Measurements from ENCODE around the gene SLC35G6. TPM values are rescaled to one million over a fixed set of nuclear protein-coding genes. Genes with fewer than 3 reads are reported as not detected.

SLC35G6 gene
- total RNA-seq, 2 donors from 2014 or later = not detected

- H3K4me3 Mint-ChIP-seq = no peak overlapping the region
- H3K36me3 Mint-ChIP-seq = peaks cover 26% of the 10 kb centered on the region
- DNase-seq (ENCODE audit: low spot score) (no peak), ATAC-seq (peak in 1 of 2 donors; percentile 46)
- no peaks in the 10 kb centered on the region for H3K9me3 Mint-ChIP-seq
- peaks cover 0 to 4% of the 10 kb centered on the region in 2 donors for H3K4me1 Mint-ChIP-seq (ENCODE audit: low read depth in 2 of 2)
- H3K27ac Mint-ChIP-seq = no peak overlapping the region
- no peaks in the 10 kb centered on the region for H3K27me3 Mint-ChIP-seq
These were observed 30.9 kb downstream of the SLC35G6 start for GRCh38 chr17:7512105-7512504.

DNA sequence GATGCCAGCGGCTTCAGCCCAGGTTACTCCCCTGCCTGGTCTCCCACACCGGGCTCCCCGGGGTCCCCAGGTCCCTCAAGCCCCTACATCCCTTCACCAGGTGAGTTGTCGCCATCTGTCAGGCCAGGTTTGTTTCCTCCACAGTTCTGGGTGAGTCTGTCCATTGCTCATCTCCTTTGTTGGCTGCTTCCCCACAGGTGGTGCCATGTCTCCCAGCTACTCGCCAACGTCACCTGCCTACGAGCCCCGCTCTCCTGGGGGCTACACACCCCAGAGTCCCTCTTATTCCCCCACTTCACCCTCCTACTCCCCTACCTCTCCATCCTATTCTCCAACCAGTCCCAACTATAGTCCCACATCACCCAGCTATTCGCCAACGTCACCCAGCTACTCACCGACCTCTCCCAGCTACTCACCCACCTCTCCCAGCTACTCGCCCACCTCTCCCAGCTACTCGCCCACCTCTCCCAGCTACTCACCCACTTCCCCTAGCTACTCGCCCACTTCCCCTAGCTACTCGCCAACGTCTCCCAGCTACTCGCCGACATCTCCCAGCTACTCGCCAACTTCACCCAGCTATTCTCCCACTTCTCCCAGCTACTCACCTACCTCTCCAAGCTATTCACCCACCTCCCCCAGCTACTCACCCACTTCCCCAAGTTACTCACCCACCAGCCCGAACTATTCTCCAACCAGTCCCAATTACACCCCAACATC lies 31.7 kb downstream of the SLC35G6 start:
- DNase-seq (ENCODE audit: low spot score) (no peak), ATAC-seq (peak in 1 of 2 donors; percentile 18)
- Mint-ChIP-seq H3K4me1 (ENCODE audit: low read depth in 2 of 2) (peaks cover 0 to 4% of the 10 kb centered on the region in 2 donors), H3K27ac (no peak overlapping the region), H3K36me3 (peaks cover 26% of the 10 kb centered on the region), H3K27me3 (no peaks in the 10 kb centered on the region), H3K9me3 (no peaks in the 10 kb centered on the region), H3K4me3 (no peak overlapping the region)

GRCh38 chr17:7513850-7514419 lies 32.7 kb downstream of the SLC35G6 start:
- Mint-ChIP-seq H3K4me1 (ENCODE audit: low read depth in 2 of 2) (peaks cover 0 to 4% of the 10 kb centered on the region in 2 donors), H3K9me3 (no peaks in the 10 kb centered on the region), H3K27ac (no peak overlapping the region), H3K4me3 (no peak overlapping the region), H3K27me3 (no peaks in the 10 kb centered on the region), H3K36me3 (peaks cover 18% of the 10 kb centered on the region)
- peak in 1 of 2 donors; percentile 4 for ATAC-seq
- no peak for DNase-seq (ENCODE audit: low spot score)

GRCh38 chr17:7515911-7516610 lies 34.8 kb downstream of the SLC35G6 start:
- Mint-ChIP-seq H3K4me3 (no peak overlapping the region), H3K9me3 (no peaks in the 10 kb centered on the region), H3K27ac (peak overlapping the region in 1 of 2 donors; percentile 72), H3K27me3 (no peaks in the 10 kb centered on the region), H3K36me3 (peaks cover 10% of the 10 kb centered on the region), H3K4me1 (ENCODE audit: low read depth in 2 of 2) (peaks cover 0 to 2% of the 10 kb centered on the region in 2 donors)
- ATAC-seq = no peak
- no peak for DNase-seq (ENCODE audit: low spot score)

DNA sequence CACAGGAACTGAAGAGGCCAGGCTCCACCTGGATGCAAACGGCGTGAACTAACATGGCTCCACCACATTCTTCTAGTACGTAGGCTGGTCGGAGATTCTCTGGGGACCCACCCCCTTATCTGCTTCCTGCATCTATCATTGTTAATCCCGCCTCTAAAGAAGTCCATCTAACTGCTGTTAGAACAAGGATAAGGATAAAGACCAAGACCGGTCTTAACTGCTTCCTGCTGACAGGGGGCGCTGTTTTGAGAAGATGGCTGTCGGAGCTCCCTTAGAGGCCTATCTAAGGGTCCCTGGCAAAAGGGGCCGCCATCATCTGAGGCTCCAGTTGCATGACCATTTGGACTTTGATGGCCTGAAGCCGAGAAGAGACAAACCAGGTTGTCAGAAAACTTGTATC lies 41.8 kb downstream of the SLC35G6 start:
- peak; percentile 67 for ATAC-seq
- Mint-ChIP-seq H3K36me3 (peaks cover 4% of the 10 kb centered on the region), H3K9me3 (no peaks in the 10 kb centered on the region), H3K27me3 (no peaks in the 10 kb centered on the region), H3K4me1 (ENCODE audit: low read depth in 2 of 2) (peaks cover 0 to 3% of the 10 kb centered on the region in 2 donors), H3K4me3 (no peak overlapping the region), H3K27ac (no peak overlapping the region)
- no peak for DNase-seq (ENCODE audit: low spot score)

- Mint-ChIP-seq H3K27ac (no peak overlapping the region), H3K36me3 (peaks cover 17% of the 10 kb centered on the region), H3K4me3 (no peak overlapping the region), H3K9me3 (peaks cover 4% of the 10 kb centered on the region), H3K4me1 (ENCODE audit: low read depth in 2 of 2) (no peaks in the 10 kb centered on the region), H3K27me3 (no peaks in the 10 kb centered on the region)
- DNase-seq (ENCODE audit: low spot score) (no peak), ATAC-seq (no peak)
These were observed 47.6 kb downstream of the SLC35G6 start for GRCh38 chr17:7528842-7529241.

GRCh38 chr17:7530023-7530900 lies 49.0 kb downstream of the SLC35G6 start:
- no peak for DNase-seq (ENCODE audit: low spot score)
- no peak for ATAC-seq
- peaks cover 17% of the 10 kb centered on the region for H3K36me3 Mint-ChIP-seq
- no peak overlapping the region for H3K4me3 Mint-ChIP-seq
- H3K9me3 Mint-ChIP-seq = peaks cover 4% of the 10 kb centered on the region
- no peaks in the 10 kb centered on the region for H3K27me3 Mint-ChIP-seq
- no peak overlapping the region for H3K27ac Mint-ChIP-seq
- H3K4me1 Mint-ChIP-seq (ENCODE audit: low read depth in 2 of 2) = no peaks in the 10 kb centered on the region

Other genes starting within 250 kb of the SLC35G6 start
- gene DVL2, start 246.9 kb upstream of the SLC35G6 start, total RNA-seq = 10 to 100 TPM; 35.1 to 61.6 TPM
- gene PHF23, start 242.0 kb upstream of the SLC35G6 start, total RNA-seq = 10 to 100 TPM; 40.1 to 55.2 TPM
- gene GABARAP, start 239.0 kb upstream of the SLC35G6 start, total RNA-seq = 100 to 1,000 TPM; 197 to 277 TPM
- 100 to 1,000 TPM; 145 to 165 TPM for gene CTDNEP1, start 229.7 kb upstream of the SLC35G6 start, total RNA-seq
- 10 to 100 TPM; 43.5 to 70.5 TPM for gene ELP5, start 229.2 kb upstream of the SLC35G6 start, total RNA-seq
- gene CLDN7, start 219.0 kb upstream of the SLC35G6 start, total RNA-seq = 1 to 10 TPM in 1 of 2 donors, under 1 TPM in 1; 0.73 to 1.1 TPM
- gene SLC2A4, start 199.7 kb upstream of the SLC35G6 start, total RNA-seq = under 1 TPM in 1 of 2 donors, not detected in 1; 0.50 TPM
- gene YBX2, start 186.8 kb upstream of the SLC35G6 start, total RNA-seq = not detected
- gene EIF5A, start 173.8 kb upstream of the SLC35G6 start, total RNA-seq = 1,000 to 10,000 TPM in 1 of 2 donors, 100 to 1,000 TPM in 1; 953 to 1,345 TPM
- 10 to 100 TPM; 58.1 to 87.0 TPM for gene GPS2, start 166.1 kb upstream of the SLC35G6 start, total RNA-seq
- gene NEURL4, start 152.1 kb upstream of the SLC35G6 start, total RNA-seq = 10 to 100 TPM; 37.6 to 76.7 TPM
- 100 to 1,000 TPM; 240 to 419 TPM for gene ACAP1, start 144.9 kb upstream of the SLC35G6 start, total RNA-seq
- gene KCTD11, start 129.3 kb upstream of the SLC35G6 start, total RNA-seq = 10 to 100 TPM in 1 of 2 donors, 1 to 10 TPM in 1; 6.7 to 13.0 TPM
- gene TMEM95, start 126.3 kb upstream of the SLC35G6 start, total RNA-seq = not detected
- gene TNK1, start 100.4 kb upstream of the SLC35G6 start, total RNA-seq = under 1 TPM in 1 of 2 donors, not detected in 1; 0.36 TPM
- 10 to 100 TPM; 32.2 to 48.4 TPM for gene PLSCR3, start 86.9 kb upstream of the SLC35G6 start, total RNA-seq
- gene TMEM256, start 77.3 kb upstream of the SLC35G6 start, total RNA-seq = 10 to 100 TPM; 40.1 to 51.1 TPM
- 1 to 10 TPM; 2.3 to 7.7 TPM for gene NLGN2, start 73.6 kb upstream of the SLC35G6 start, total RNA-seq
- not detected for gene SPEM1, start 61.1 kb upstream of the SLC35G6 start, total RNA-seq
- gene SPEM2, start 55.8 kb upstream of the SLC35G6 start, total RNA-seq = not detected
- gene SPEM3, start 52.6 kb upstream of the SLC35G6 start, total RNA-seq = not detected
- gene TMEM102, start 46.0 kb upstream of the SLC35G6 start, total RNA-seq = 10 to 100 TPM; 11.2 to 14.2 TPM
- gene FGF11, start 41.9 kb upstream of the SLC35G6 start, total RNA-seq = 1 to 10 TPM; 1.9 to 4.5 TPM
- 10 to 100 TPM; 10.4 to 13.7 TPM for gene CHRNB1, start 36.4 kb upstream of the SLC35G6 start, total RNA-seq
- 10 to 100 TPM; 19.7 to 26.1 TPM for gene ZBTB4, start 1.8 kb upstream of the SLC35G6 start, total RNA-seq
- 100 to 1,000 TPM; 212 to 283 TPM for gene POLR2A, start 2.9 kb downstream of the SLC35G6 start, total RNA-seq
- 10 to 100 TPM; 54.9 to 69.3 TPM for gene TNFSF12, start 67.6 kb downstream of the SLC35G6 start, total RNA-seq
- 1 to 10 TPM; 3.1 to 6.8 TPM for gene TNFSF13, start 77.3 kb downstream of the SLC35G6 start, total RNA-seq
- 10 to 100 TPM; 56.2 to 90.1 TPM for gene SENP3, start 80.5 kb downstream of the SLC35G6 start, total RNA-seq
- gene CD68, start 98.2 kb downstream of the SLC35G6 start, total RNA-seq = 10 to 100 TPM; 20.8 to 51.1 TPM
- gene MPDU1, start 102.4 kb downstream of the SLC35G6 start, total RNA-seq = 10 to 100 TPM; 82.7 to 95.5 TPM
- gene SOX15, start 108.6 kb downstream of the SLC35G6 start, total RNA-seq = under 1 TPM in 1 of 2 donors, not detected in 1; 0.26 TPM
- gene FXR2, start 133.5 kb downstream of the SLC35G6 start, total RNA-seq = 10 to 100 TPM; 42.7 to 56.6 TPM
- gene SAT2, start 146.4 kb downstream of the SLC35G6 start, total RNA-seq = 10 to 100 TPM; 32.8 to 41.1 TPM
- not detected for gene SHBG, start 148.7 kb downstream of the SLC35G6 start, total RNA-seq
- under 1 TPM in 1 of 2 donors, not detected in 1; 0.25 TPM for gene ATP1B2, start 169.5 kb downstream of the SLC35G6 start, total RNA-seq
- 100 to 1,000 TPM in 1 of 2 donors, 10 to 100 TPM in 1; 98.2 to 112 TPM for gene TP53, start 206.0 kb downstream of the SLC35G6 start, total RNA-seq
- 10 to 100 TPM; 19.4 to 48.2 TPM for gene WRAP53, start 207.0 kb downstream of the SLC35G6 start, total RNA-seq
- gene EFNB3, start 223.8 kb downstream of the SLC35G6 start, total RNA-seq = not detected
- gene DNAH2, start 236.3 kb downstream of the SLC35G6 start, total RNA-seq = under 1 TPM in 1 of 2 donors, not detected in 1; 0.10 TPM

Data from natural killer cell treated with Interleukin-12 subunit alpha and Interleukin-12 subunit beta and Interleukin-15 and Interleukin-18, amount 100 ng/mL, for 72 hours (primary cell).